ENCODE results near the gene LNX2.

LNX2 gene

GRCh38 chr13:27613628-27614027, 6.7 kb downstream of the LNX2 start:
- Histone ChIP-seq H3K36me3 (ENCODE audit: control insufficient read depth, insufficient read depth, low read length) (peaks cover 10% of the 10 kb centered on the region), H3K4me3 (ENCODE audit: extremely low read depth, insufficient read depth, low read length, poor library complexity, severe bottlenecking) (no peak overlapping the region), H3K4me1 (ENCODE audit: control insufficient read depth, insufficient read depth, low read length, poor library complexity, severe bottlenecking) (no peaks in the 10 kb centered on the region), H3K9me3 (ENCODE audit: control insufficient read depth, low read length) (peaks cover 18% of the 10 kb centered on the region), H3K27ac (ENCODE audit: low read depth, low read length, severe bottlenecking) (no peak overlapping the region)
- WGBS, 2 experiments (ENCODE audit: insufficient coverage in 2 of 2), result 92 to 100% methylated on average over 4 to 5 of the region's 7 CpGs

GRCh38 chr13:27607125-27607524, 13.2 kb downstream of the LNX2 start:
- Histone ChIP-seq H3K4me1 (ENCODE audit: control insufficient read depth, insufficient read depth, low read length, poor library complexity, severe bottlenecking) (peaks cover 10% of the 10 kb centered on the region), H3K27ac (ENCODE audit: low read depth, low read length, severe bottlenecking) (peak overlapping the region; percentile 13), H3K36me3 (ENCODE audit: control insufficient read depth, insufficient read depth, low read length) (no peaks in the 10 kb centered on the region), H3K9me3 (ENCODE audit: control insufficient read depth, low read length) (no peaks in the 10 kb centered on the region), H3K4me3 (ENCODE audit: extremely low read depth, insufficient read depth, low read length, poor library complexity, severe bottlenecking) (no peak overlapping the region)
- 51 to 55% methylated on average over 3 of the region's 4 CpGs for WGBS, 2 experiments (ENCODE audit: insufficient coverage in 2 of 2)

- H3K9me3 ChIP-seq (ENCODE audit: control insufficient read depth, low read length), result no peaks in the 10 kb centered on the region
- peaks cover 13% of the 10 kb centered on the region for H3K4me1 ChIP-seq (ENCODE audit: control insufficient read depth, insufficient read depth, low read length, poor library complexity, severe bottlenecking)
- H3K27ac ChIP-seq (ENCODE audit: low read depth, low read length, severe bottlenecking), result no peak overlapping the region
- 83% methylated on average over 2 of the region's 2 CpGs; no CpG with 5 or more reads in 1 of the 2 experiments for WGBS, 2 experiments (ENCODE audit: insufficient coverage in 2 of 2)
- H3K4me3 ChIP-seq (ENCODE audit: extremely low read depth, insufficient read depth, low read length, poor library complexity, severe bottlenecking), result no peak overlapping the region
- no peaks in the 10 kb centered on the region for H3K36me3 ChIP-seq (ENCODE audit: control insufficient read depth, insufficient read depth, low read length)
These were observed 14.6 kb downstream of the LNX2 start for GRCh38 chr13:27605610-27606200.

- H3K27ac ChIP-seq (ENCODE audit: low read depth, low read length, severe bottlenecking), result no peak overlapping the region
- H3K36me3 ChIP-seq (ENCODE audit: control insufficient read depth, insufficient read depth, low read length), result no peaks in the 10 kb centered on the region
- 0% methylated on average over 1 of the region's 3 CpGs; no CpG with 5 or more reads in 1 of the 2 experiments for WGBS, 2 experiments (ENCODE audit: insufficient coverage in 2 of 2)
- H3K4me3 ChIP-seq (ENCODE audit: extremely low read depth, insufficient read depth, low read length, poor library complexity, severe bottlenecking), result no peak overlapping the region
- no peaks in the 10 kb centered on the region for H3K9me3 ChIP-seq (ENCODE audit: control insufficient read depth, low read length)
- H3K4me1 ChIP-seq (ENCODE audit: control insufficient read depth, insufficient read depth, low read length, poor library complexity, severe bottlenecking), result peaks cover 19% of the 10 kb centered on the region
These were observed 15.2 kb downstream of the LNX2 start for GRCh38 chr13:27605099-27605498.

GRCh38 chr13:27601803-27602202, 18.5 kb downstream of the LNX2 start:
- Histone ChIP-seq H3K4me1 (ENCODE audit: control insufficient read depth, insufficient read depth, low read length, poor library complexity, severe bottlenecking) (peaks cover 26% of the 10 kb centered on the region), H3K36me3 (ENCODE audit: control insufficient read depth, insufficient read depth, low read length) (no peaks in the 10 kb centered on the region), H3K27ac (ENCODE audit: low read depth, low read length, severe bottlenecking) (no peak overlapping the region), H3K9me3 (ENCODE audit: control insufficient read depth, low read length) (no peaks in the 10 kb centered on the region), H3K4me3 (ENCODE audit: extremely low read depth, insufficient read depth, low read length, poor library complexity, severe bottlenecking) (no peak overlapping the region)
- 88 to 95% methylated on average over 2 of the region's 2 CpGs for WGBS, 2 experiments (ENCODE audit: insufficient coverage in 2 of 2)

GRCh38 chr13:27601208-27601607, 19.1 kb downstream of the LNX2 start:
- Histone ChIP-seq H3K36me3 (ENCODE audit: control insufficient read depth, insufficient read depth, low read length) (no peaks in the 10 kb centered on the region), H3K9me3 (ENCODE audit: control insufficient read depth, low read length) (no peaks in the 10 kb centered on the region), H3K4me3 (ENCODE audit: extremely low read depth, insufficient read depth, low read length, poor library complexity, severe bottlenecking) (no peak overlapping the region), H3K27ac (ENCODE audit: low read depth, low read length, severe bottlenecking) (no peak overlapping the region), H3K4me1 (ENCODE audit: control insufficient read depth, insufficient read depth, low read length, poor library complexity, severe bottlenecking) (peaks cover 26% of the 10 kb centered on the region)
- 100% methylated on average over 1 of the region's 2 CpGs; no CpG with 5 or more reads in 1 of the 2 experiments for WGBS, 2 experiments (ENCODE audit: insufficient coverage in 2 of 2)

GRCh38 chr13:27600711-27601110, 19.6 kb downstream of the LNX2 start:
- peak overlapping the region; percentile 85 for H3K27ac ChIP-seq (ENCODE audit: low read depth, low read length, severe bottlenecking)
- WGBS, 2 experiments (ENCODE audit: insufficient coverage in 2 of 2), result 80 to 100% methylated on average over 1 of the region's 1 CpG
- peaks cover 26% of the 10 kb centered on the region for H3K4me1 ChIP-seq (ENCODE audit: control insufficient read depth, insufficient read depth, low read length, poor library complexity, severe bottlenecking)
- no peak overlapping the region for H3K4me3 ChIP-seq (ENCODE audit: extremely low read depth, insufficient read depth, low read length, poor library complexity, severe bottlenecking)
- H3K9me3 ChIP-seq (ENCODE audit: control insufficient read depth, low read length), result no peaks in the 10 kb centered on the region
- no peaks in the 10 kb centered on the region for H3K36me3 ChIP-seq (ENCODE audit: control insufficient read depth, insufficient read depth, low read length)

- no peak overlapping the region for H3K4me3 ChIP-seq (ENCODE audit: extremely low read depth, insufficient read depth, low read length, poor library complexity, severe bottlenecking)
- peak overlapping the region; percentile 85 for H3K27ac ChIP-seq (ENCODE audit: low read depth, low read length, severe bottlenecking)
- H3K36me3 ChIP-seq (ENCODE audit: control insufficient read depth, insufficient read depth, low read length), result no peaks in the 10 kb centered on the region
- WGBS, 2 experiments (ENCODE audit: insufficient coverage in 2 of 2), result no CpG with 5 or more reads among the region's 5 CpGs
- H3K9me3 ChIP-seq (ENCODE audit: control insufficient read depth, low read length), result no peaks in the 10 kb centered on the region
- H3K4me1 ChIP-seq (ENCODE audit: control insufficient read depth, insufficient read depth, low read length, poor library complexity, severe bottlenecking), result peaks cover 26% of the 10 kb centered on the region
These were observed 20.3 kb downstream of the LNX2 start for GRCh38 chr13:27599845-27600553.

GRCh38 chr13:27599096-27599495, 21.2 kb downstream of the LNX2 start:
- H3K4me1 ChIP-seq (ENCODE audit: control insufficient read depth, insufficient read depth, low read length, poor library complexity, severe bottlenecking), result peaks cover 26% of the 10 kb centered on the region
- H3K36me3 ChIP-seq (ENCODE audit: control insufficient read depth, insufficient read depth, low read length), result no peaks in the 10 kb centered on the region
- H3K9me3 ChIP-seq (ENCODE audit: control insufficient read depth, low read length), result no peaks in the 10 kb centered on the region
- peak overlapping the region; percentile 85 for H3K27ac ChIP-seq (ENCODE audit: low read depth, low read length, severe bottlenecking)
- H3K4me3 ChIP-seq (ENCODE audit: extremely low read depth, insufficient read depth, low read length, poor library complexity, severe bottlenecking), result no peak overlapping the region

- no peak overlapping the region for H3K4me3 ChIP-seq (ENCODE audit: extremely low read depth, insufficient read depth, low read length, poor library complexity, severe bottlenecking)
- peaks cover 19% of the 10 kb centered on the region for H3K4me1 ChIP-seq (ENCODE audit: control insufficient read depth, insufficient read depth, low read length, poor library complexity, severe bottlenecking)
- H3K27ac ChIP-seq (ENCODE audit: low read depth, low read length, severe bottlenecking), result no peak overlapping the region
- 87 to 100% methylated on average over 2 of the region's 2 CpGs for WGBS, 2 experiments (ENCODE audit: insufficient coverage in 2 of 2)
- no peaks in the 10 kb centered on the region for H3K36me3 ChIP-seq (ENCODE audit: control insufficient read depth, insufficient read depth, low read length)
- no peaks in the 10 kb centered on the region for H3K9me3 ChIP-seq (ENCODE audit: control insufficient read depth, low read length)
These were observed 25.1 kb downstream of the LNX2 start for GRCh38 chr13:27595055-27595811.

All from mesodermal cell (in vitro differentiated cells).